GM12878 (cell line): Measurements from ENCODE around the gene TRPT1. TPM values are rescaled to one million over a fixed set of nuclear protein-coding genes. Genes with fewer than 3 reads are reported as not detected.

Experiments used
- BCL11A ChIP-seq: IDR thresholded peaks from 2 replicates; pipeline ENCODE4 v1.6.1; 2011; ENCODE audit warnings: low read depth, low read length
- BMI1 ChIP-seq: fragments of 450-650 bp; IDR thresholded peaks from 2 replicates; pipeline ENCODE4 v1.6.1; 2016; ENCODE audit warnings: mild to moderate bottlenecking, moderate library complexity, borderline replicate concordance
- CREB1 ChIP-seq: IDR thresholded peaks from 2 replicates; pipeline ENCODE4 v1.6.1; 2012; ENCODE audit warnings: low read depth, mild to moderate bottlenecking, inconsistent platforms
- CREM ChIP-seq: IDR thresholded peaks from 2 replicates; pipeline ENCODE4 v1.6.1; 2014; ENCODE audit warnings: antibody characterized with exemption, low read depth
- DPF2 ChIP-seq: fragments of 450-650 bp; IDR thresholded peaks from 2 replicates; pipeline ENCODE4 v1.6.1; 2017; ENCODE audit warnings: mild to moderate bottlenecking
- ESRRA ChIP-seq: IDR thresholded peaks from 2 replicates; pipeline ENCODE4 v1.6.1; 2012; ENCODE audit warnings: mild to moderate bottlenecking, low read length, improper control_type of control experiment
- EZH2 ChIP-seq: IDR thresholded peaks from 2 replicates; pipeline ENCODE4 v1.6.1; 2012; ENCODE audit warnings: low read depth, mild to moderate bottlenecking, control low read depth, inconsistent platforms, low read length, borderline replicate concordance; ENCODE audit not compliant: control insufficient read depth
- FOS ChIP-seq: IDR thresholded peaks from 3 replicates; pipeline ENCODE4 v1.6.1; 2011; ENCODE audit warnings: borderline replicate concordance; ENCODE audit not compliant: insufficient read length; ENCODE audit errors: extremely low read depth
- GABPA ChIP-seq: IDR thresholded peaks from 2 replicates; pipeline ENCODE4 v1.6.1; 2014; ENCODE audit warnings: antibody characterized with exemption, low read depth, mild to moderate bottlenecking, inconsistent platforms
- GATAD2B ChIP-seq: fragments of 450-650 bp; conservative IDR thresholded peaks from 2 replicates; pipeline ENCODE4 v1.6.1; 2017; ENCODE audit warnings: low read depth, mild to moderate bottlenecking, moderate library complexity
- JUNB ChIP-seq: IDR thresholded peaks from 2 replicates; pipeline ENCODE4 v1.6.1; 2016; ENCODE audit warnings: antibody characterized with exemption, mild to moderate bottlenecking
- MEF2B ChIP-seq: fragments of 450-650 bp; IDR thresholded peaks from 2 replicates; pipeline ENCODE4 v1.6.1; 2018; ENCODE audit warnings: mild to moderate bottlenecking, moderate library complexity; ENCODE audit not compliant: partially characterized antibody, poor library complexity, severe bottlenecking
- MYB ChIP-seq: fragments of 150-350 bp; IDR thresholded peaks from 2 replicates; pipeline ENCODE4 v1.6.1; 2014; ENCODE audit warnings: mild to moderate bottlenecking, low read depth, low read length, borderline replicate concordance
- POLR2A ChIP-seq: IDR thresholded peaks from 2 replicates; pipeline ENCODE4 v1.6.1; 2011; ENCODE audit warnings: low read depth, mild to moderate bottlenecking, low read length
- POLR2AphosphoS2 ChIP-seq: IDR thresholded peaks from 2 replicates; pipeline ENCODE4 v1.6.1; 2011; ENCODE audit warnings: low read depth, mild to moderate bottlenecking, low read length, improper control_type of control experiment, moderate library complexity
- RB1 ChIP-seq: fragments of 450-650 bp; formaldehyde crosslinking; IDR thresholded peaks from 2 replicates; pipeline ENCODE4 v1.6.1; 2017; ENCODE audit warnings: mild to moderate bottlenecking, borderline replicate concordance
- SIN3A ChIP-seq: IDR thresholded peaks from 2 replicates; pipeline ENCODE4 v1.6.1; 2012; ENCODE audit warnings: low read depth, low read length, improper control_type of control experiment
- SMAD1 ChIP-seq: fragments of 450-650 bp; IDR thresholded peaks from 2 replicates; pipeline ENCODE4 v1.6.1; 2018; ENCODE audit warnings: mild to moderate bottlenecking, low read depth; ENCODE audit not compliant: partially characterized antibody
- SP1 ChIP-seq: IDR thresholded peaks from one replicate; pipeline ENCODE4 v1.6.1; 2011; ENCODE audit warnings: low read depth, low read length
- SREBF2 ChIP-seq: IDR thresholded peaks from 2 replicates; pipeline ENCODE4 v1.6.1; 2012; ENCODE audit warnings: mild to moderate bottlenecking, low read length
- TARDBP ChIP-seq: IDR thresholded peaks from 2 replicates; pipeline ENCODE4 v1.6.1; 2016; ENCODE audit warnings: borderline replicate concordance
- YBX1 ChIP-seq: fragments of 450-650 bp; IDR thresholded peaks from 2 replicates; pipeline ENCODE4 v1.6.1; 2016; ENCODE audit warnings: antibody characterized with exemption
- YY1 ChIP-seq: IDR thresholded peaks from 2 replicates; pipeline ENCODE4 v1.6.1; 2011; ENCODE audit warnings: low read depth, mild to moderate bottlenecking, low read length
- ZNF207 ChIP-seq: fragments of 450-650 bp; IDR thresholded peaks from 2 replicates; pipeline ENCODE4 v1.6.1; 2014; ENCODE audit warnings: antibody characterized with exemption, mild to moderate bottlenecking, borderline replicate concordance
- ZNF24 ChIP-seq: fragments of 450-650 bp; IDR thresholded peaks from 2 replicates; pipeline ENCODE4 v1.6.1; 2017; ENCODE audit warnings: antibody characterized with exemption, mild to moderate bottlenecking
- ZNF622 ChIP-seq: fragments of 450-650 bp; IDR thresholded peaks from 2 replicates; pipeline ENCODE4 v1.6.1; 2017; ENCODE audit warnings: mild to moderate bottlenecking, inconsistent platforms
- polyA plus RNA-seq, 11 experiments: library from polyadenylated mRNA; depleted of rRNA in 4 of 11; unstranded in 6 of 11; stranded (reverse) in 5 of 11; fragments of >200 nt; fragmentation: Nextera tagmentation in 4 of 11; fragmentation: Illumina TruSeq in 1 of 11; extraction: Ambion mirVana in 4 of 11; extraction: Trizol in 1 of 11; gene quantifications; 1 replicate in 1 of 11; 2 replicates in 10 of 11; pipeline versions ENCODE4 v1.2.1 to v1.2.3, GENCODE V29; 2011 to 2016; ENCODE audit warnings: inconsistent platforms in 2 of 11, missing spikeins in 2 of 11, low read depth in 1 of 11
- total RNA-seq, 4 experiments: library from RNA; depleted of rRNA in 3 of 4; stranded (reverse); fragments of >200 nt in 3 of 4; fragmentation: Illumina TruSeq in 1 of 4; extraction: Trizol in 1 of 4; gene quantifications; 2 replicates each; pipeline versions ENCODE4 v1.2.1 to v1.2.3, GENCODE V29; 2013 to 2021
- TF ChIP-seq, protein P1 (sequence below): fragments of 450-650 bp; conservative IDR thresholded peaks from 2 replicates; pipeline ENCODE4 v1.6.1; 2017; ENCODE audit warnings: mild to moderate bottlenecking, moderate library complexity
- TF ChIP-seq, protein P2 (sequence below): IDR thresholded peaks from 2 replicates; pipeline ENCODE4 v1.6.1; 2011; ENCODE audit warnings: low read depth, mild to moderate bottlenecking, low read length, moderate library complexity, borderline replicate concordance; ENCODE audit errors: extremely low read depth
- TF ChIP-seq, protein P3 (sequence below): IDR thresholded peaks from 2 replicates; pipeline ENCODE4 v1.6.1; 2012; ENCODE audit warnings: low read length, inconsistent platforms

The TRPT1 gene
- total and polyA plus RNA-seq, 10 of the 15 experiments (the other 5 are each of a cell fraction or from before 2014, with no cell fraction given): 7.1 to 63.0 (median 31.4) TPM

DNA sequence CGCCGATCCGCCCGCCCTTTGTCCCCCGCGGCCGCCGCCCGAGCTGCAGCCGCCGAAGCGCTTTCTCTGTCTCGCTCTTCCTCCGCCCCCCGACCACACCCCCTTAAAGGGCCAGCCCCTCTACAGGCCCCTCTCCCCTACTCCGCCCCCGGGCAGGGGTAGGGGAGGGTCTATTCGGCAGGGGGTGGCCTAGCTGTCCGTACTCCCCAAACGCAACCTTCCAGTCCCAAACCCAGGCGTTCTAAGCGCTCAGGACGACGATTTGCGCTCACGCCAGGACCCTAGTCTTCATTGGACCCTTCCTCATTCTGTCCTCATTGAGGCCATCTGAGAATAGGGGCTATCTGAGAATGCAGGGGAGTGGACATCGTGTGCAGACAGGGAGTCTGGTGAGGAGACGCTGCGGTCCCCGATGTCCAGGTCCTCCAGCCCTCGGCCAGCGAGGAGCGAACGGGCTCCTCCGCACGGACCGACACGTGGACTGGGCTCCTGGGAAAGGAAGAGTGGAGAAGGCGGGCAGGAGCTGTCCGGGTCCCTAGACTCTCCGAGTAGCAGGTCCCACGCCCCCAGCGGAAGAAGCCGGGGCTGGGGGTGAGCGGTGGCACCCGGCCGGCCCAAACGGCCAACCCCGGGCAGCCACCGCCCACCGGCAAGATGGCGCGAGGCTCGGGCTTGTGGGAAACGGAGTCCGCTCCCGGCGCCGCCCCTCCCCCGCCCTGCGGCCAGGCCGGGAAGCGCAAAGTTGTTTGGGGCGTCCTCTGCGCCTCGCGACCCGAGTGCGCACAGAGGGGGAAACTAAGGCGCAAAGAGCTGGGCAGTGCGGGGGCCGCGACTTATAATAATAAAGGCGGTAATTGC lies 21.1 kb upstream of the TRPT1 start, which contains the start of gene PPP1R14B (continued):
- TF ChIP-seq SMAD1 (no peak), YY1 (peak; percentile 99), SREBF2 (no peak), ZNF207 (0 out of 2 replicates have a peak, but pooled peaks have one; percentile 48), ESRRA (no peak), GATAD2B (peak; percentile 51), FOS (no peak), POLR2AphosphoS2 (no peak), GABPA (no peak), SIN3A (peak; percentile 66), DPF2 (0 out of 2 replicates have a peak, but pooled peaks have one; percentile 43), CREB1 (no peak), BCL11A (no peak), EZH2 (no peak), JUNB (no peak), SP1 (peak; percentile 41), BMI1 (no peak), TARDBP (peak; percentile 91), POLR2A (peak; percentile 13), CREM (0 out of 2 replicates have a peak, but pooled peaks have one; percentile 46), YBX1 (no peak), MYB (no peak), RB1 (0 out of 2 replicates have a peak, but pooled peaks have one; percentile 18), ZNF622 (no peak), MEF2B (no peak), ZNF24 (no peak)
- TF ChIP-seq, protein P1, sequence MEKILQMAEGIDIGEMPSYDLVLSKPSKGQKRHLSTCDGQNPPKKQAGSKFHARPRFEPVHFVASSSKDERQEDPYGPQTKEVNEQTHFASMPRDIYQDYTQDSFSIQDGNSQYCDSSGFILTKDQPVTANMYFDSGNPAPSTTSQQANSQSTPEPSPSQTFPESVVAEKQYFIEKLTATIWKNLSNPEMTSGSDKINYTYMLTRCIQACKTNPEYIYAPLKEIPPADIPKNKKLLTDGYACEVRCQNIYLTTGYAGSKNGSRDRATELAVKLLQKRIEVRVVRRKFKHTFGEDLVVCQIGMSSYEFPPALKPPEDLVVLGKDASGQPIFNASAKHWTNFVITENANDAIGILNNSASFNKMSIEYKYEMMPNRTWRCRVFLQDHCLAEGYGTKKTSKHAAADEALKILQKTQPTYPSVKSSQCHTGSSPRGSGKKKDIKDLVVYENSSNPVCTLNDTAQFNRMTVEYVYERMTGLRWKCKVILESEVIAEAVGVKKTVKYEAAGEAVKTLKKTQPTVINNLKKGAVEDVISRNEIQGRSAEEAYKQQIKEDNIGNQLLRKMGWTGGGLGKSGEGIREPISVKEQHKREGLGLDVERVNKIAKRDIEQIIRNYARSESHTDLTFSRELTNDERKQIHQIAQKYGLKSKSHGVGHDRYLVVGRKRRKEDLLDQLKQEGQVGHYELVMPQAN: peak; percentile 75; the same call in 1 of the 2 replicates
- TF ChIP-seq, protein P2, sequence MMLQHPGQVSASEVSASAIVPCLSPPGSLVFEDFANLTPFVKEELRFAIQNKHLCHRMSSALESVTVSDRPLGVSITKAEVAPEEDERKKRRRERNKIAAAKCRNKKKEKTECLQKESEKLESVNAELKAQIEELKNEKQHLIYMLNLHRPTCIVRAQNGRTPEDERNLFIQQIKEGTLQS: no peak
- TF ChIP-seq, protein P3, sequence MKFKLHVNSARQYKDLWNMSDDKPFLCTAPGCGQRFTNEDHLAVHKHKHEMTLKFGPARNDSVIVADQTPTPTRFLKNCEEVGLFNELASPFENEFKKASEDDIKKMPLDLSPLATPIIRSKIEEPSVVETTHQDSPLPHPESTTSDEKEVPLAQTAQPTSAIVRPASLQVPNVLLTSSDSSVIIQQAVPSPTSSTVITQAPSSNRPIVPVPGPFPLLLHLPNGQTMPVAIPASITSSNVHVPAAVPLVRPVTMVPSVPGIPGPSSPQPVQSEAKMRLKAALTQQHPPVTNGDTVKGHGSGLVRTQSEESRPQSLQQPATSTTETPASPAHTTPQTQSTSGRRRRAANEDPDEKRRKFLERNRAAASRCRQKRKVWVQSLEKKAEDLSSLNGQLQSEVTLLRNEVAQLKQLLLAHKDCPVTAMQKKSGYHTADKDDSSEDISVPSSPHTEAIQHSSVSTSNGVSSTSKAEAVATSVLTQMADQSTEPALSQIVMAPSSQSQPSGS: no peak
